ENCODE measurements around the gene STAB2.

The STAB2 gene

DNA sequence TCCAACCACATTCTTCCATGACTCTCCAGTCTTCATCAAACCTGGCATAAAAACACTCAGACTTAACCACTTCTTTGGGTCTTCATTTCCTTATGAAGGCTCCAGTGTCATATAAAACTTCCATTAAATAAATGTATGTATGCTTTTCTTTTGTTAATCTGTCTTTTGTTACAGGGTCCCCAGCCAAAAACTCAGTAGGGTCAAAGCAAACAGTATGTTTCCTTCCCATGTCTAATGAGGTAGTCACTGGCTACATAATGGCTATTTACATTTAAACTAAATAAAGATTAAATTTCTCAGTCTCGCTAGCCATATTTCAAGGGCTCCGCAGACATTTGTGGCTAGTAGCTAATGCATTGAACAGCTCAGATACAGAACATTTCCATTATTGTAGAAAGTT lies 40.1 kb upstream of the STAB2 start:
- TF ChIP-seq, protein P1, sequence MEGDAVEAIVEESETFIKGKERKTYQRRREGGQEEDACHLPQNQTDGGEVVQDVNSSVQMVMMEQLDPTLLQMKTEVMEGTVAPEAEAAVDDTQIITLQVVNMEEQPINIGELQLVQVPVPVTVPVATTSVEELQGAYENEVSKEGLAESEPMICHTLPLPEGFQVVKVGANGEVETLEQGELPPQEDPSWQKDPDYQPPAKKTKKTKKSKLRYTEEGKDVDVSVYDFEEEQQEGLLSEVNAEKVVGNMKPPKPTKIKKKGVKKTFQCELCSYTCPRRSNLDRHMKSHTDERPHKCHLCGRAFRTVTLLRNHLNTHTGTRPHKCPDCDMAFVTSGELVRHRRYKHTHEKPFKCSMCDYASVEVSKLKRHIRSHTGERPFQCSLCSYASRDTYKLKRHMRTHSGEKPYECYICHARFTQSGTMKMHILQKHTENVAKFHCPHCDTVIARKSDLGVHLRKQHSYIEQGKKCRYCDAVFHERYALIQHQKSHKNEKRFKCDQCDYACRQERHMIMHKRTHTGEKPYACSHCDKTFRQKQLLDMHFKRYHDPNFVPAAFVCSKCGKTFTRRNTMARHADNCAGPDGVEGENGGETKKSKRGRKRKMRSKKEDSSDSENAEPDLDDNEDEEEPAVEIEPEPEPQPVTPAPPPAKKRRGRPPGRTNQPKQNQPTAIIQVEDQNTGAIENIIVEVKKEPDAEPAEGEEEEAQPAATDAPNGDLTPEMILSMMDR (conservative IDR thresholded peaks at IDR 0.05; ENCODE audit: low read depth, low read length) = no peak
- Histone ChIP-seq H3K9ac (no peak overlapping the region), H3K27ac (no peak overlapping the region), H3K4me3 (IDR thresholded peaks at IDR 0.05; ENCODE audit: insufficient read depth, low read depth, low read length) (no peak overlapping the region), H3K4me1 (ENCODE audit: low read depth, poor library complexity, severe bottlenecking) (no peaks in the 10 kb centered on the region), H3K36me3 (ENCODE audit: insufficient read depth) (no peaks in the 10 kb centered on the region), H3K4me2 (no peak overlapping the region), H3K79me2 (ENCODE audit: insufficient read depth, low read depth) (no peaks in the 10 kb centered on the region), H4K20me1 (ENCODE audit: insufficient read depth) (no peaks in the 10 kb centered on the region), H2AFZ (ENCODE audit: low read depth) (no peak overlapping the region), H3K27me3 (ENCODE audit: insufficient read depth, low read depth) (no peaks in the 10 kb centered on the region)

DNA sequence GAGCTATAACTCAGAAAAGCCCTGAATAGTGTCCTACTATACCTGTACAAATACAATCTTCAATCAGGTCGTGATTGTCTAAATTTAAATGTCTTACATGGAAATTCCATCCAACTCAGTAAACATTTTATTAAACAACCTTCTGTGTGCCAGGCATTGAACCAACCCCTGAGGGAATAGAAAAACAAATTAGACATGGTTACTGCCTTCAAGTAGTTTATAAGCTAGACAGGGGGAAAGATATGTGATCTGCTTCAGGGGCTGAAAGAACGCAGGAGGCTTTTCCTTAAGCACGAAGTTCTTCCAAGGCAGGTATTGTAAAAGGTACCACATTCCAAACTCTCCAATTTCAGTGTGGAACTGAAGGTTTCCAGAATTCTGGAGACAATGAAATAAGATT lies 39.7 kb upstream of the STAB2 start:
- Histone ChIP-seq H2AFZ (ENCODE audit: low read depth) (no peak overlapping the region), H4K20me1 (ENCODE audit: insufficient read depth) (no peaks in the 10 kb centered on the region), H3K27ac (no peak overlapping the region), H3K4me2 (no peak overlapping the region), H3K79me2 (ENCODE audit: insufficient read depth, low read depth) (no peaks in the 10 kb centered on the region), H3K36me3 (ENCODE audit: insufficient read depth) (no peaks in the 10 kb centered on the region), H3K4me1 (ENCODE audit: low read depth, poor library complexity, severe bottlenecking) (no peaks in the 10 kb centered on the region), H3K9ac (no peak overlapping the region), H3K4me3 (IDR thresholded peaks at IDR 0.05; ENCODE audit: insufficient read depth, low read depth, low read length) (no peak overlapping the region), H3K27me3 (ENCODE audit: insufficient read depth, low read depth) (no peaks in the 10 kb centered on the region)
- TF ChIP-seq, protein P1 (conservative IDR thresholded peaks at IDR 0.05; ENCODE audit: low read depth, low read length) = no peak

DNA sequence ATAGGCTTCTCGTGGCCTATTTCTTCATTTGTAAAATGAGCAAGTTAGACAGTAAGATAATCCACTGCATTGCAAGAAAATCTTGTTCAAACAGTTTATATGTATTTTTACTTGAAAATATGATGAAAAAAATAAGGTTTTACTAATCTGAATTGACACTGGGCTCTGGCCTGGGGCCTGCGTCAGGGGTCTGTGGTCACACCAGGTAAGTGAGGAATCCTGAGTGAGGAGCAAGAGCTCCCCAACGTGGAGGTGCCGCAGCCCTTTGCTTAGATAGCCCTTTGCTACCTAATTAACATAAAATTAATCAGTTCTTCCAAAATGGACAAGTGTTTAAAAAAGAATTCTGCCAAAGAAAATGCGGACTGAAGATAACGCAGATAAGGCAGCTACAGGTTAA lies 39.1 kb upstream of the STAB2 start:
- Histone ChIP-seq H4K20me1 (ENCODE audit: insufficient read depth) (no peaks in the 10 kb centered on the region), H3K4me3 (IDR thresholded peaks at IDR 0.05; ENCODE audit: insufficient read depth, low read depth, low read length) (no peak overlapping the region), H3K27ac (no peak overlapping the region), H3K4me2 (no peak overlapping the region), H3K4me1 (ENCODE audit: low read depth, poor library complexity, severe bottlenecking) (no peaks in the 10 kb centered on the region), H3K36me3 (ENCODE audit: insufficient read depth) (no peaks in the 10 kb centered on the region), H3K79me2 (ENCODE audit: insufficient read depth, low read depth) (no peaks in the 10 kb centered on the region), H3K27me3 (ENCODE audit: insufficient read depth, low read depth) (no peaks in the 10 kb centered on the region), H3K9ac (no peak overlapping the region), H2AFZ (ENCODE audit: low read depth) (no peak overlapping the region)
- TF ChIP-seq, protein P1 (conservative IDR thresholded peaks at IDR 0.05; ENCODE audit: low read depth, low read length) = no peak

DNA sequence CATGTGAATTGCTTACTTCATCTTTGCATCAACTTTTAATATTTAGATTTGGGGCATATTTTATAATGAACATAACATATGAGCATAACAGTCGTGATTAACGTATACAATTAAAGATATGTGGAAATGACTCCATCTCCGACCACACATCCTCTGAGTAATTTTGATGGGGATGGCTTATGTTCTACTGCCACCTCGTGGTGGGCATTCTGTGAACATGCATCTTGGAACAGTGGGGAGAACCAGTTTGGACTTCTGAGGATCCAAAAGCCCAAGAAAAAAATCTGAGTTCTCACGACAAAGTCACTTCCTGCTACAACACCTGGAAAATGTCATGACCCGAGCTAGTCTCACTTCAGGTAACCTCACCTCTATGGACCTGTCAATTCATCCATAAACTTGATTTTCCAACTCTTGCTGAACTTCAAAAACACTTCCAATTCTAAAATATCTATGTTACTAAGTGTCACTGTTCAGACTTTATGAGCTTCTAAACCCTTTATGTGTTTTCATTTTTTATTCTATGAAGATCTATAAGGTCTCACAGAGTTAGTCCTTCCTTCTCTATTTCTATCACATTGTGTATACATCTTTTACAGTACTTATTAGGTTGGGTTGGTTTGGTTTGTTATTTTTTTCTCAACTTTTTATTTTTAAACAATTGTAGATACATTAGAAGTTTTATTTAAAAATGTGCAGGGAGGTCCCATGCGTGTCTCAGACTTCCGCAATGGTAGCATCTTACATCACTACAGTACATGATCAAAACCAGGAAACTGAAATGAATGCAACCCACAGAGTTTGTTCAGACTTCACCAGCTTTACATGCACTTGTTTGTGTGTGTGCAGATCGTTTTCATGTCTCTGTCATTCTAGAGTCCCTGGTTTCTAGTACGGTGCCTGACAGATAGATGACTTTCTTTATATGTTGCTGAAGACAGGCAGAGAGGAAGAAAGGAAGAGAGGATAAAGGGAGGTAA lies 38.2 kb upstream of the STAB2 start:
- no peaks in the 10 kb centered on the region for H4K20me1 ChIP-seq (ENCODE audit: insufficient read depth)
- H3K27me3 ChIP-seq (ENCODE audit: insufficient read depth, low read depth) = no peaks in the 10 kb centered on the region
- no peaks in the 10 kb centered on the region for H3K4me1 ChIP-seq (ENCODE audit: low read depth, poor library complexity, severe bottlenecking)
- no peaks in the 10 kb centered on the region for H3K36me3 ChIP-seq (ENCODE audit: insufficient read depth)
- H3K4me3 ChIP-seq (IDR thresholded peaks at IDR 0.05; ENCODE audit: insufficient read depth, low read depth, low read length) = no peak overlapping the region
- TF ChIP-seq, protein P1 (conservative IDR thresholded peaks at IDR 0.05; ENCODE audit: low read depth, low read length) = peak; percentile 94
- no peak overlapping the region for H3K4me2 ChIP-seq
- no peak overlapping the region for H3K9ac ChIP-seq
- H2AFZ ChIP-seq (ENCODE audit: low read depth) = no peak overlapping the region
- H3K79me2 ChIP-seq (ENCODE audit: insufficient read depth, low read depth) = no peaks in the 10 kb centered on the region
- H3K27ac ChIP-seq = no peak overlapping the region

Measured in KMS-11 (cell line).